NCI-H1694 treated with DMSO at 0.1 percent for 48 hours (cell line): ENCODE measurements around the gene NRAP.
A peak's percentile ranks its signal among the peaks of the same experiment; 100 is the strongest.
"Not testable (repeated sequence)": the region's sequence is repeated elsewhere in the genome, so short reads cannot be mapped to it uniquely, and the experiment has no call there.

Experiments used
- DNase-seq: peaks from one replicate; lab custom pipeline; 2025; lab: John Stamatoyannopoulos, UW

Gene NRAP

DNA sequence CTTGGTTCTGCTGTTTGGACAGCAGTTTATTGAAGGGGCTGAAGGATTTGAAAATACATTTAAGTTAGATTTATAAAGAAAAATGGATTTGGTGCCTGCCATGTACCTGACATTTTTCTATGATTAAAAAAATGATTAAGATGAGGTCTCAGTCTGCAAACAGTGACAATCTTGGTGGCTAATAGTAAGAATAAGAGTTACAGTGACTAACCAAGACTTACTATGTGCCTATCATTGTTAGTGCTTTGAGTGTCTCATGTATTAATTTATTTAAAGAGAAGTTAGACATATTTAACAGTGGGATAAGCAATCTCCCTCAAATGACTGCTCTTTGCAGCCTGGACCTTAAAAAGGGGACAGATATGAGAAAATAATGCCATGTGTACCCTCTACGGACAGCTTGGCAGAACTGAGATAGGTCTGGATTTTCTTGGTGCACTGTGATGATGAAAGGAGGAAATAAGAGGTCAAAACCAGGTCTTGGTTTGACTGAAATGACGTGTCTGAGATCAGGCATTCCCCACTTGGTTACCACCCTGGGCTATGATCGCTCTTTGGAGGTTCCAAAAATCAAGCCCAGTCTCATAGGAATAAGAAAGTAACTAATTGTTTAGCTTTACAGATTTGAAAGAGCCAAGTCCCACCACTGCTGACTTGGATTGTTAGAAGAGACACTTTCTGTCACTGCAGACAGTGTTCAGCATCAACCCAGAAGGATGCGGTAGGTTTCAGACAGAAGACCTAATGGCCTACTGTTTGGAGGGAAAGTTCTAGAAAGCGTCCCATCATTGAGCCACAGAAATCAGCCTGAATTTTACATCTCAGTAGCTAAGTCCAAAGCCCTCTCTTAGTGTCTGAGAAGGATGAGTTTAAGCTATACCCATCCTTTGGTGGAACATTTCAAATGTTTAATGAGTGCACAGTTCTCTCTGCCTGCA is 18.0 kb upstream of the NRAP start:
- no peak for DNase-seq

DNA sequence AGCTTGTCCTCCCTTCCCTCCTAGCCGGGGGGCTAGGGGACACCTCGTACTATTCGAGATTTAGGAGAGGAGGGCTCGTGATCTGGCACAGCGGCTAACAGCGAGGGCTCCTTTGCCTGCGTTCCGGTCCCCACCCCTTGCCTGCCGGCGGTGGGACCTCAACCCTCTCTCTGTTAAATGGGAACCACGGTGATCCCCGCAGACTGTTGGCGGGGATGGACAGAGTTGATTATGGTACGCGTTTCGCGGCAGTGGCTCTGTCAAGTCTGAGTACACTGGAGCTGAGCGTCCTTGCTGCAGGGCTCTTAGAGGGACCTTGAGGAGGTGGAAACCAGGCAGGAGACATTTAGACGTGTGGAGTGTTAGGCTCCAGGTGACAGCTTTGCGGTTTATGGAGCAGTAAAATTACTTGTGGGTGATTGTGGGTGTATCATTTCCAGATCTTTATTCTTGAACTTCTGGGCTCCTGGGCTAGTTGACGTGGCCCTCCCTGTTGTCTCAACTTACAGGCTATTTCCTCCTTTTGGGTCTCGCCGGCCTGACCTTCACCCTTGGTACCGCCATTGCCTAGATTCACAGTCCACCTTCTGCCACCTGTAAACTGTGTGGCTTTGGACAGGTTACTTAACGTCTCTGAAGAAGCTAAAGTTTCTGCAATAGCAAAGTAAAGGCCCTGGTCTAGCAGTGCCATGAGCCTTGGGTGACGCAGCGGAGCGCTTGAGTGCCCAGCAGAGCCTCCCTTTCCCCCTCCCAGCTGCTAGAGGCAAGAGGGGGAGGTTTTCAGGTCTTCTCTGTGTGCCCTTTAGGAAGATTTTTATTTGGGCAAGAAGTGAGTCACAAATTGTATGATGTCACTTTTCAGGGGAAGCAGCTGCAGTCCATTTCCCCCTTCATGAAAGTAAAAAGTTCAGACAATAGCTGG is 16.6 kb upstream of the NRAP start:
- no peak for DNase-seq

- DNase-seq, result peak; percentile 29
These were observed 15.8 kb upstream of the NRAP start, which contains the start of gene CASP7 for GRCh38 chr10:113679463-113680189. Gene CASP7, plus strand, starts transcription at chr10:113679912. Its CDS starts 17,582 bp downstream, at chr10:113697494.

DNA sequence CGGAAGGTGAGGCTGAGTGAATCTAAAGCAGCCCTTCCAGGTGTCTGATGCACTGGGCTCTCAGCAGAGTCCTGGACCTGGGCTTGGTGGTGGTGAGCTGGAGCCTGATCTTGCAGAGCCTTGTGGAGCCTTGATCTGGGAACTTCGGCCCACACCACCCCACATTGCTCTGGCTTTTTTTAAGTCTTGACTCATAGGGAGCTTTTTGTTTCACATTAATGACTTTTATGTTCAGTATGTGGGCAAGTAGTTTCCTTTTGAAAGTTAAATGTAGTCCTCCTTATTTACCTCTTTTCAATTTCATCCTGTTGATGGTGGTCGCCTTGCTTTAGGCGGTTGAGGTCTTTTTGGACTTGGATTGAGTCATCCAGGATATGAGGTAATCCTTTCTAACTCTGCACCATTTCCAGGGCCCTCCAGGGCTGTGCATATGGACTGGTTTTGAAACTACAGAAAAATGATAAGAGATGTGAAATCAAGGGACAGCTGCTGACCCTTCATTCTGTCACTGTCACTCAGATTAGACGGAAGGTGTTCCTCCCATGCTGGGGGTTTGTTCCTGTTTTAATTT is 2.9 kb upstream of the NRAP start:
- DNase-seq, result no peak

GRCh38 chr10:113665806-113666354 is 2.0 kb upstream of the NRAP start:
- DNase-seq, result no peak

DNA sequence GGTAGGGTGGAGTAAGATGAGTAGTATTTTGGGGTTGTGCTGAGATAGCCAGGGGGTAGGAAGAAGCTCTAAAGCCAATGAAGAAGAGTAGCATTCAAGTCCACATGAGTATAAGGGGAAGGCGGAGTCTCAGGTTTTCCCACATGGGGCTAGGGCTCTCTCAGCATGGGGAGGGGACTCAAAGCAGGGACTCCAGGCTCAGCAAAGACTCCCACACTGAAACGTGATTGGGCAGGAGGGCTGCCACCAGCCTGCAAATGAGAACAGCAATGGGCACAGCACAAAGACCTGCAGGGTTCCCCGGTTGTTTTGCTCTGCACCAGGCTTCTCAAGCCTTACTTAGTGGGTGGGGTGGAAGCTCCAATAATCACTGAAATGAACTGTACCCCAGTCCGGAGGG is 1.5 kb upstream of the NRAP start:
- no peak for DNase-seq

GRCh38 chr10:113663142-113663541 is 699 bp downstream of the NRAP start:
- no peak for DNase-seq

DNA sequence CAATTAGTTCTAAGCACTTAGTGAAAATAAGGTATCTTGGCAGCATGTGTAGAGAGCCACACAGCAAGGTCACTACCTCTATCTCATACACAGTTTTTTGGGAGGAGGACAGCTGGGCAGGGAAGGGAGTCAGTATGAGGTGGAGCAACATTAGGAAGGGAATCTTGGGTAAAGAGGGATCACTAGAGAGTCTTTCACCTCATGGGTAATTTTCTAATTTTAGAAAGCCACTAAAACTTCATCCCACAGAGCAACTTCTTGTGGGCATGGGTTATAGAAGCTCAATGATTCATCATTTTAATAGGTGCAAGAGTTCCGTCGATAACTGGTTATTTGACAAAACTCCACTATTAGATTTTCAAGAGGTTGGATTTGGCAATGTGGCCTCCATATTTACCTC is 2.5 kb downstream of the NRAP start:
- no peak for DNase-seq

GRCh38 chr10:113657544-113657943 is 6.3 kb downstream of the NRAP start:
- DNase-seq, result no peak

DNA sequence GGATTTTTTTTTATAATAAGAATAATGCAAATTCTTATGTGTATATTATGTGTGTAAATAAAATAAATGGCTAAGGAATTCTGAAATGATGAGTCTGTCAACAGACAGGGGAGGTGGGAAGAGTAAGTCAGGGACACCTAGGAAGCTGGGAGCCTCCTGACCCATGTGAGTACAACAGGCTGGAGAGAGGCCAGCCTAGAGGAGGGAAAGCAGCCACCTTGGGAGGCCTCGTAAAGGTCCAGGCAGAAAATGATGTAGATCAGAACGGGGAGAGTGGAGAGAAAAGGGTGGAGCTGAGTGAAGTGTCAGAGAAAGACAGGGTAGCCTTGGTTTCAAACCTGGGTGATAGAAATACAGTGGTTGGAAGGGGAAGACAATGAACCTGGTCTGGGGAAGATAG is 6.9 kb downstream of the NRAP start:
- no peak for DNase-seq

DNA sequence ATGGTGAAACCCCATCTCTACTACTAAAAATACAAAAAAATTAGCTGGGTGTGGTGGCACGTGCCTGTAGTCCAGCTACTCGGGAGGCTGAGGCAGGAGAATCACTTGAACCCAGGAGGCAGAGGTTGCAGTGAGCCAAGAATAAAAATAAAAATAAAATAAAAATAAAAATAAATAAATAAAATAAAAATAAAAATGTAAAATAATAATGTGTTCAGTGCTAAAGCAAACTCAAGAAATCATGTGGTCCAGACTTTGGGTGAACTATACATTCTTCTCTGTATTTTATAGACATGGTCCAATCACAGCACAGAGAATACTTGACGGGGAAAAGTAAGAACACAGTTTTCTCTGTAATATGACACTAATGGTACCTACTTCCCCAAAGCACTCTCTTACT is 11.4 kb downstream of the NRAP start:
- DNase-seq, result not testable (repeated sequence)

- DNase-seq, result no peak
These were observed 11.9 kb downstream of the NRAP start for GRCh38 chr10:113651898-113652297.

GRCh38 chr10:113651021-113651420 is 12.8 kb downstream of the NRAP start:
- no peak for DNase-seq

DNA sequence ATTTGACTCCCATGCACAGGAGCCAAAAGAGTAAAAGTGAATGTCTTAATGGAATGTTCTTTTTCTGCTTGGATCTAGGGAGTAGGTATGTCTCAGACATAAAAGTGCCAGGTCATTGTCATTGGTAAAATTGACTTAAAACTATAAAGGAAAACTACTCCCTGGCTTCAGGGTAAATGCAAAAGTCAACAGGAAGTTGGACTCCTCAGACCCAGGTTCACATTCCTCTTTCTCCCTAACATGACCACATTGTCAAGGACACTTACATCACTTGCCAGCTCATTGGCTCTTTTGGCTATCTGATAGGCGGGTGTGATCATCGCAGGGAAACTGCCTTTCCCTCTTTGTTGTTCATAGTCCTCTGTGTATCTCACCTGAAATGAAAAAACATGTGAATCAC is 13.7 kb downstream of the NRAP start:
- no peak for DNase-seq

- DNase-seq, result no peak
These were observed 15.4 kb downstream of the NRAP start for GRCh38 chr10:113648478-113648877.

GRCh38 chr10:113647812-113648211 is 16.0 kb downstream of the NRAP start:
- DNase-seq, result no peak

GRCh38 chr10:113646336-113647201 is 17.3 kb downstream of the NRAP start:
- DNase-seq, result no peak

DNA sequence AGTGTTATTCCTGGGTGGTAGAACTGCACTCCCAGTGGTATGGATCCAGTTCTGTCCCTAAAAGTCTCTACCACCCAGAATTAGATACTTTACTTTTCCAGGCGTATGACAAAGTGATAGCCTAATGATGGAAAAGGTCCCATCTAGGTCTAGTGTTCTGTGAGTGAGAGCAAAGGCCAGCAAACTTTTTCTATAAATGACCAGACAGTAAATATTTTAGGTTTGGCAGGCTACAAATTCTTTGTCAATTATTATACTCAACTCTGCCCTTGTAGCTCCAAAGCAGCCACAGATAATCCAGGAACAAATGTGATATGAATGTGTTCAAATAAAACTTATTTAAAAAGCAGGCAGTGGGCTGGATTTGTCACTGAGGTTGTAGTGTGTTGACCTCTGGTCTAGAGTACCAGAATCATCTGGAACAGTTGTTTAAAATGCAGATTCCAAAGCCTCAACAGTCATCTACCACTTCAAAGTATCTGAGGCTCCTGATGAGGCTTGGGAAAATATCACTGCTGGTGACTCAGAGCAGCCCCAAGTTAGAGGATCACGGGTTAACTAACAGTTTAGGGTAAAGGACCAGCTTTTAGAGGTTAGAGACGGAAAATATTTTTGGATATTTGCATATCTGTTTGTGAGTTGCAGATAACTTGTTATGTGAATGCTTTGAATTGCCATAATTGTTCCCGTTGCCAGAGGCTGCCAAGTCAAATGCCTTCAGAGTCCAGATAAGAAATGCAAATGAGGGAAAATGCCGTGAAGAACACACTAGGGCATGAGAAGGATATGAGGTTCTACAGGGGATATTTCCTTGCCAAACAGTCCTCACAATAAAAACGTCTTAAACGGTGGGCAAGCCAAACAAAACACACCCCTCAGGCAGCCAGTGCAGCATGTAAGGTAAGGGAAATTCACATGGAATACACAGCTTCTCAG is 19.4 kb downstream of the NRAP start:
- no peak for DNase-seq

- DNase-seq, result no peak
These were observed 20.7 kb downstream of the NRAP start for GRCh38 chr10:113643183-113643582.
